Type B pancreatic cell (in vitro differentiated cells): Measurements from ENCODE around the gene TAF3. TPM values are rescaled to one million over a fixed set of nuclear protein-coding genes. Genes with fewer than 3 reads are reported as not detected.

Experiments
- DNase-seq: peaks from one replicate; pipeline ENCODE4 v3.0.0; 2021; ENCODE audit warnings: mixed read lengths; ENCODE audit not compliant: unreplicated experiment; ENCODE audit errors: extremely low spot score
- H3K27ac Mint-ChIP-seq: 2 replicates; pipeline ENCODE4 v1.8.0; 2021; ENCODE audit warnings: mild to moderate bottlenecking, mixed read lengths
- H3K27me3 Mint-ChIP-seq: 2 replicates; pipeline ENCODE4 v1.8.0; 2021; ENCODE audit warnings: mixed read lengths
- H3K36me3 Mint-ChIP-seq: 2 replicates; pipeline ENCODE4 v1.8.0; 2021; ENCODE audit warnings: mixed read lengths
- H3K4me1 Mint-ChIP-seq: one replicate; pipeline ENCODE4 v1.8.0; 2021; ENCODE audit warnings: mixed read lengths; ENCODE audit not compliant: unreplicated experiment
- H3K4me3 Mint-ChIP-seq: 2 replicates; pipeline ENCODE4 v1.8.0; 2021; ENCODE audit warnings: mild to moderate bottlenecking, mixed read lengths
- H3K9me3 Mint-ChIP-seq: 2 replicates; pipeline ENCODE4 v1.8.0; 2021; ENCODE audit warnings: mixed read lengths
- total RNA-seq: library from RNA; stranded (reverse); gene quantifications from 2 replicates; pipeline ENCODE4 v1.2.1, GENCODE V29; 2021; ENCODE audit warnings: low replicate concordance
- TF ChIP-seq, protein P1 (sequence below): fragments of 200-600 bp; sonication (generic); conservative IDR thresholded peaks from 2 replicates; pipeline ENCODE4 v1.5.0; 2021; ENCODE audit warnings: antibody characterized with exemption, mild to moderate bottlenecking

The TAF3 gene
- total RNA-seq, 1 donor from 2014 or later = 9.9 TPM

DNA sequence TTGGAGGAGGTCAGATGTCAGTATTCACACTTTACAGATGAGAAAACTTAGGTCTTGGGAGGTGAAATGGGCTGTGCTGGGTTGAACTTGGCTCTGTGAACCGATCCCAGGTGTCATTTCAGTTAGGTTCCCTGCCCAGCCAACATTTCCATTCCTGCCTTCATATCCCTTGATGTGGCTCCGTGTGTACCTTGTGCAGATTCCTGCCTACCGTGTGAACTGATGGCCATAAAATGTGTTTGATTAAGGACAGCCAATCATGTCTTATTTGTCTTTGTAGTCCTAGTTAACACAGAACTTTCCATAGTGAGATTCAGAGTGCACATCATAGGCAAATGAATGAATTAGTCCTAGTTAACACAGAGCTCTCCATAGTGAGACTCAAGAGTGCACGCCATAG is 135.1 kb downstream of the TAF3 start:
- TF ChIP-seq, protein P1, sequence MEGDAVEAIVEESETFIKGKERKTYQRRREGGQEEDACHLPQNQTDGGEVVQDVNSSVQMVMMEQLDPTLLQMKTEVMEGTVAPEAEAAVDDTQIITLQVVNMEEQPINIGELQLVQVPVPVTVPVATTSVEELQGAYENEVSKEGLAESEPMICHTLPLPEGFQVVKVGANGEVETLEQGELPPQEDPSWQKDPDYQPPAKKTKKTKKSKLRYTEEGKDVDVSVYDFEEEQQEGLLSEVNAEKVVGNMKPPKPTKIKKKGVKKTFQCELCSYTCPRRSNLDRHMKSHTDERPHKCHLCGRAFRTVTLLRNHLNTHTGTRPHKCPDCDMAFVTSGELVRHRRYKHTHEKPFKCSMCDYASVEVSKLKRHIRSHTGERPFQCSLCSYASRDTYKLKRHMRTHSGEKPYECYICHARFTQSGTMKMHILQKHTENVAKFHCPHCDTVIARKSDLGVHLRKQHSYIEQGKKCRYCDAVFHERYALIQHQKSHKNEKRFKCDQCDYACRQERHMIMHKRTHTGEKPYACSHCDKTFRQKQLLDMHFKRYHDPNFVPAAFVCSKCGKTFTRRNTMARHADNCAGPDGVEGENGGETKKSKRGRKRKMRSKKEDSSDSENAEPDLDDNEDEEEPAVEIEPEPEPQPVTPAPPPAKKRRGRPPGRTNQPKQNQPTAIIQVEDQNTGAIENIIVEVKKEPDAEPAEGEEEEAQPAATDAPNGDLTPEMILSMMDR = no peak
- Mint-ChIP-seq H3K9me3 (no peaks in the 10 kb centered on the region), H3K36me3 (no peaks in the 10 kb centered on the region), H3K27ac (no peak overlapping the region), H3K4me3 (no peak overlapping the region), H3K4me1 (peaks cover 5% of the 10 kb centered on the region), H3K27me3 (no peaks in the 10 kb centered on the region)
- DNase-seq = no peak

DNA sequence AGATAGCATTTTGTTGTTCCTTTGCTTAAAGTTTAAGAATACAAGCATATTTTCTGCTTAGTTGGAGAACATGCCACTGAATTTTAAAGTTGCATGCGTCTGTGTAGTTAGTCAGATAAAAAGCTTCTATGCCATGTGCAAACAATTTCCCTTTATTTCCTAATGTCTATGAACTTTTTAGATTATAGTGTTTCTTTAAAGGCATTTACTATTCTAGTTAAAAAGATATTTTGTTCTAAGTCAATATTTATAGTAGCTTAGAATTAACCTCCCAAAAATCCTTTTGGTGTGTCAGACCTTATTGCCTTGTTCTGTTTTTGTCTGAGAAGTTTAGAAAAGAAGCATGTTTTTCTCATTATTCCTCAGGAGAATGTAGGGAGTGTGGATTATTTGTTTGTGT is 137.1 kb downstream of the TAF3 start:
- TF ChIP-seq, protein P1 = no peak
- no peak for DNase-seq
- Mint-ChIP-seq H3K36me3 (no peaks in the 10 kb centered on the region), H3K27ac (no peak overlapping the region), H3K4me1 (no peaks in the 10 kb centered on the region), H3K9me3 (no peaks in the 10 kb centered on the region), H3K27me3 (no peaks in the 10 kb centered on the region), H3K4me3 (no peak overlapping the region)

DNA sequence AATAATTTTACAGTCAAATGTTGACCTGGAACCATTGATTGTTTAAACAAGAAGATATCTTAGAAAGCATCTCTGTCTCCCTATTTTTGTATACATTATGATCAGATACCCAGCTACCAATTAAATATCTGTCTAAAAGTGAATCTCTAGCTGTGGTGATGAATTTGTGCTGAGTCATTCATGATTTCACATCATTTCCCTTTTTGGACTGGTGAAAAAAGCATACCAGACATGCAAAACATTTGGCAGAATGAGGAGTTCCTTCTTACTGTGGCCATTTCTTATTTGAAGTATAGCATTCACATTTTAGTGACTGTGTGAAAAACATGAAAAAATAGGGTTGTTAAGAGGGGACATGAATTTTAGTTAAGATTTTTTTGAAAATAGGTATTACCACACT is 138.2 kb downstream of the TAF3 start:
- Mint-ChIP-seq H3K27me3 (no peaks in the 10 kb centered on the region), H3K9me3 (no peaks in the 10 kb centered on the region), H3K36me3 (no peaks in the 10 kb centered on the region), H3K4me3 (no peak overlapping the region), H3K4me1 (no peaks in the 10 kb centered on the region), H3K27ac (no peak overlapping the region)
- TF ChIP-seq, protein P1 = no peak
- DNase-seq = no peak

DNA sequence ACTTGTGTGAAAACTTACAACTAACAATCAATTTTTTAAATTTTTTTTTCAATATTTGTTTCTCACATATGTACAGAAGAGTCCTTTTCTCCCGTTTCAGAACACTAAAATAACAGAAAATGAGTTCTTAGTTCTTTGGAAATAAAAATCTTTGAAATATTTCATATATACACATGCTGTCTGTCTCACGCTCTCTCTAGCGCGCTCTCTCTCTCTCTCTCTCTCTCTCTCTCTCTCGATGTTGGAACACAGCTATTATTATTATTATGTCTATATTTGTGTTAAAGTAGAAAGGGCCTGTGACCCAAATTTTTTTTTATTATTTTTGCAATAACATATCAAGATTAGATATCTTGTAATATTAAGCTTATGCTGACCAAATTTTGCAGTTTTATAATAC is 139.3 kb downstream of the TAF3 start:
- H3K27me3 Mint-ChIP-seq = no peaks in the 10 kb centered on the region
- H3K36me3 Mint-ChIP-seq = no peaks in the 10 kb centered on the region
- H3K9me3 Mint-ChIP-seq = no peaks in the 10 kb centered on the region
- H3K4me3 Mint-ChIP-seq = no peak overlapping the region
- H3K4me1 Mint-ChIP-seq = no peaks in the 10 kb centered on the region
- no peak overlapping the region for H3K27ac Mint-ChIP-seq
- TF ChIP-seq, protein P1 = no peak
- no peak for DNase-seq

DNA sequence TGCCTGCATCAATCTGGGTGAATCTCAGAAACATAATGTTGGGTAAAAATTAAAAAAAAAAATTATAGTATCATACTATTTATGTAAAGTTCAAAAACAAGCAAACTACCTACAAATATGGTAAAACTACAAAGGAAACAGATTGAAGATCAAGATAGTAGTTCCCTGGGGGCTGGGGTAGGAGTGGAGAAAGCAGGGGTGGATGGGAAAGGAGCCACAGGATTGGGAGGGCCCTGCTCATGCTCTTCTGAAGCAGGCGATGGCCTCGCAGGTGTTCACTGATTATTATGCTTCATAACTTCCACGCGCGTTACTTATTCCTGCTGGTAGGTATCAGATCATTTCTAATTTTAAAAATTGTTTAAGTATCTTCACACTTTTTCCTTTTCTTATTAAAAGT is 140.1 kb downstream of the TAF3 start:
- Mint-ChIP-seq H3K4me3 (no peak overlapping the region), H3K27ac (no peak overlapping the region), H3K9me3 (no peaks in the 10 kb centered on the region), H3K27me3 (no peaks in the 10 kb centered on the region), H3K36me3 (no peaks in the 10 kb centered on the region), H3K4me1 (no peaks in the 10 kb centered on the region)
- DNase-seq = no peak
- TF ChIP-seq, protein P1 = no peak

DNA sequence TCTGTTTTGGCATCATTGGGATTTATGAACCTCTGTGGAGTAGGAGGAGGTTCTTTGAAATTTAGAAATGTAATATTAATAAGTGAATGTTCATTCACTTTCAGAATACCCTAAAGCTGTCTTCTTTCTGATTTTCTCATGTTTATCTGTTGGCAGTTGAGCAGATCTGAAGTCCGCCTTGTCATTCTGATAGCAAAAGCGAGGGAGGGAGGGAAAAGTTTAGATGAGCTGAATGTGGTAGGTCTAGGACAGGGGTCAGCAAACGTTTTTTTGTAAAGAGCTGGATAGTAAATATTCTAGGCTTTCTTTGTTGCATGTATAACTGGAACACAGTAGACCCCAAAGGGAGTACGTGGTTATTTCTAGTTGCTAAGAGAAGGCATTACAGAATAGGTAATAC is 141.8 kb downstream of the TAF3 start:
- TF ChIP-seq, protein P1 = no peak
- Mint-ChIP-seq H3K4me3 (no peak overlapping the region), H3K9me3 (no peaks in the 10 kb centered on the region), H3K36me3 (peaks cover 13% of the 10 kb centered on the region), H3K27ac (no peak overlapping the region), H3K27me3 (no peaks in the 10 kb centered on the region), H3K4me1 (no peaks in the 10 kb centered on the region)
- DNase-seq = no peak
